GM06990 (cell line): Measurements from ENCODE around the gene NUDT5.

ENCODE experiments used
- DNase-seq: peaks from one replicate; pipeline ENCODE4 v3.0.0-alpha.2; 2011; ENCODE audit not compliant: insufficient read length; ENCODE audit errors: extremely low read depth
- H3K27me3 ChIP-seq: replicated peaks from 2 replicates; pipeline ENCODE4 v1.6.0; 2011; ENCODE audit warnings: low read length; ENCODE audit not compliant: control insufficient read depth, insufficient read depth
- H3K36me3 ChIP-seq: 2 replicates; pipeline ENCODE4 v1.5.1; 2011; ENCODE audit warnings: low read length; ENCODE audit not compliant: control insufficient read depth, insufficient read depth
- H3K4me3 ChIP-seq: replicated peaks from 2 replicates; pipeline ENCODE4 v1.5.1; 2011; ENCODE audit warnings: low read depth, mild to moderate bottlenecking, control low read depth, low read length
- TF ChIP-seq, protein P1 (sequence below): IDR thresholded peaks from 2 replicates; pipeline ENCODE4 v1.5.1; 2011; ENCODE audit warnings: low read length, control low read depth, mild to moderate bottlenecking, inconsistent platforms; ENCODE audit not compliant: insufficient read depth, poor library complexity, severe bottlenecking

Gene NUDT5

DNA sequence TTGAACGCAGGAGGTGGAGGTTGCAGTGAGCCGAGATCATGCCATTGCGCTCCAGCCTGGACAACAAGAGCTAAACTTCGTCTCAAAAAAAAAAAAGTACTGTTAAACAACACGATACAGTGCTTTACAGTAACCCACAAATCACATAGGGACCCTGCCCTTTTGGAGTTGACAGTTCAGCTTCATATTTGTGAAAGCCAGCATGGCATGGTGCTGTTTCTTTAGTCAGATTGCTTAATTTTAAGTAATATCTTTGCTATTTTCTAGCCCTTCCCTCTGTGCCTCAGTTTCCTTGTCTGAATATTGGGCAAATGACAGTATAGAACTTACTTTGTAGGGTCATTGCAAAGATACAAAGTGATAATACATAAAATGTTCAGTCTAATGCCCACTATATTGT lies 5.2 kb upstream of the NUDT5 start:
- Histone ChIP-seq H3K36me3 (peaks cover 9% of the 10 kb centered on the region), H3K27me3 (no peaks in the 10 kb centered on the region), H3K4me3 (no peak overlapping the region)
- TF ChIP-seq, protein P1, sequence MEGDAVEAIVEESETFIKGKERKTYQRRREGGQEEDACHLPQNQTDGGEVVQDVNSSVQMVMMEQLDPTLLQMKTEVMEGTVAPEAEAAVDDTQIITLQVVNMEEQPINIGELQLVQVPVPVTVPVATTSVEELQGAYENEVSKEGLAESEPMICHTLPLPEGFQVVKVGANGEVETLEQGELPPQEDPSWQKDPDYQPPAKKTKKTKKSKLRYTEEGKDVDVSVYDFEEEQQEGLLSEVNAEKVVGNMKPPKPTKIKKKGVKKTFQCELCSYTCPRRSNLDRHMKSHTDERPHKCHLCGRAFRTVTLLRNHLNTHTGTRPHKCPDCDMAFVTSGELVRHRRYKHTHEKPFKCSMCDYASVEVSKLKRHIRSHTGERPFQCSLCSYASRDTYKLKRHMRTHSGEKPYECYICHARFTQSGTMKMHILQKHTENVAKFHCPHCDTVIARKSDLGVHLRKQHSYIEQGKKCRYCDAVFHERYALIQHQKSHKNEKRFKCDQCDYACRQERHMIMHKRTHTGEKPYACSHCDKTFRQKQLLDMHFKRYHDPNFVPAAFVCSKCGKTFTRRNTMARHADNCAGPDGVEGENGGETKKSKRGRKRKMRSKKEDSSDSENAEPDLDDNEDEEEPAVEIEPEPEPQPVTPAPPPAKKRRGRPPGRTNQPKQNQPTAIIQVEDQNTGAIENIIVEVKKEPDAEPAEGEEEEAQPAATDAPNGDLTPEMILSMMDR = no peak
- DNase-seq = no peak

DNA sequence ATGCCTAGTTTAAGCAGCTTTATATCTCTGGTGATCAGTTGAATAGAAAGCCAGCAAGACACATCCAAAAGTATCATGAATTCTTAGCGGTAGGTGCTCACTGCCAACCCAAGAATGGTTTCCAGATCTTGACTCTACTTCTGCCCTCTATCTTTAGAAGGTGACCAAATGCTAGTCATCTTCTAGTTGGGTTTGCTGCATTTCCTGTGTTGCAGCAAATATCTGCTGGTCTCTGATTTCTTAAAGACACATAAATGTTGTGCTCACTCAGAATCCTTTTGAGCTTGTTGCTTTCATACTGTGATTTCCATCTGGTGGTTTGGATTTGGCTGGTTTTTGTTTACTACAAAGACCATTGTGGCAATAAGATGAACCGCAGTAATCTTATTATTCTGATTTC lies 2.5 kb upstream of the NUDT5 start:
- Histone ChIP-seq H3K36me3 (peaks cover 9% of the 10 kb centered on the region), H3K27me3 (no peaks in the 10 kb centered on the region), H3K4me3 (peak overlapping the region; percentile 99; the same call in 1 of the 2 replicates)
- TF ChIP-seq, protein P1 = no peak
- no peak for DNase-seq

DNA sequence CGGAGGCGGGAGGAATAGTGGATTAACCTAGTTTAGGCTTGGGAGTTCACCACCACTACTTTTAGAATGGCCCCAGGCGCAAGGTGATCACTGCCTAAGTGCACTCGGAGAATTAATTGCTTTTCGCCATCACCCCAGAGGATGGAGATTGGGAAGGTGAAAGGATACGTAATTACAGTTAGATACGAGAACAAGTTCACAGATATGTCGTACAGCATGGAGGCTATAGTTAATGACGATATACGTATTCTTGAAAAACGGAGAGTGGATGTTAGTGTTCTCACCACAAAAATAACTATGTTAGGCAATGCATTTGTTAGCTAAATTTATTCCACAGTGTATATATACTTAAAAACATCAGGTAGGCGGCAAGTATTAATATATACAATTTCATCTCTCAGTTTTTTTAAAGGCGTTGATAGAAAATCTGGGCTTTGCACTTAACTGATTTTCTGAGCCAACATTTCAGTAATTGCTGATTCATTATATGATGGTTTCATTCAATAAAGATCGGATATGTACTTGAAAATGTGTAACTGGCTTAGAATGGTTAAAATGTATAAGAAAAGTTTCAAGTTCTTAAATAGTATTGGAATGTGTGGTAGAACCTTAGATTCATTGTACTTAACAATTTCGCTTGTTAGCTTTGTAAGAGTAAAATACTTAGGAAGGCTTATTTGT lies 980 bp upstream of the NUDT5 start:
- TF ChIP-seq, protein P1 = no peak
- Histone ChIP-seq H3K36me3 (peaks cover 3% of the 10 kb centered on the region), H3K4me3 (peak overlapping the region; percentile 99), H3K27me3 (no peaks in the 10 kb centered on the region)
- DNase-seq = no peak

DNA sequence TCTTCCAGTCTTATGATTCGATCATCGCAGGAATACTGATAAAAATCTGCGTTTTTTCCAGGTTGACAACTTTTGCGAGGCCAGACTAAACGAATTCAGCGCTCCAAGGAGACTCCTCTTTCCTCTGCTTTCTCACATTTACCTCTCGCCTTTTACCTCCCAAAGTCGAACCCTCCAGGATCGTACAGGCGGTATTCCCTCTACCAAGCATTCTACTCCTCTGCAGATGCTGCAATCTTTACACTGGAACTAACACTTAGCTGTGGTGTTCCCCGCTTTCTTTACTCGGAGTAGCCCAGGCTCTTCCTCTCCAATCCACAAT lies 449 bp downstream of the NUDT5 start:
- Histone ChIP-seq H3K4me3 (peak overlapping the region; percentile 99), H3K27me3 (no peaks in the 10 kb centered on the region), H3K36me3 (no peaks in the 10 kb centered on the region; the same call in 1 of the 2 replicates)
- no peak for DNase-seq
- TF ChIP-seq, protein P1 = no peak

DNA sequence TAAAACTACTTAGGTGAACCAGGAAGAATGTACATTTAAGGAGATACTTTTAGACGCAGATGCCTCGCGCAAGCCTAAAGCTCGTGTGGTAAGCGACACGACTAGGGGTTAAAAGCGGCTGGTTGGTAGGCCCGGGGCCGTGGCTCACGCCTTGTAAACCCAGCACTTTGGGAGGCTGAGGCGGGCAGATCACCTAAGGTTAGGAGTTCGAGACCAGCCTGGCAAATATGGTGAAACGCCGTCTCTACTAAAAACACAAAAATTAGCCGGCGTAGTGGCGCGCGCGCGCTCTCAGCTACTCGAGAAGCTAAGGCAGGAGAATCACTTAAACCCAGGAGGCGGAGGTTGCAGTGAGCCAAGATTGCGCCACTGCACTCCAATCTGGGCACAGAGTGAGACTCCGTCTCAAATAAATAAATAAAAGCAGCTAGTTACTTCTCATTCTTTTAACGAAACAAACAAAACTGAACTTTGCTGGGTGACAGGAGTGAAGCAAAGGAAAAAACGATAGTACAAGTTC lies 879 bp downstream of the NUDT5 start:
- peak; percentile 32 for DNase-seq
- peak overlapping the region; percentile 99 for H3K4me3 ChIP-seq
- TF ChIP-seq, protein P1 = no peak

DNA sequence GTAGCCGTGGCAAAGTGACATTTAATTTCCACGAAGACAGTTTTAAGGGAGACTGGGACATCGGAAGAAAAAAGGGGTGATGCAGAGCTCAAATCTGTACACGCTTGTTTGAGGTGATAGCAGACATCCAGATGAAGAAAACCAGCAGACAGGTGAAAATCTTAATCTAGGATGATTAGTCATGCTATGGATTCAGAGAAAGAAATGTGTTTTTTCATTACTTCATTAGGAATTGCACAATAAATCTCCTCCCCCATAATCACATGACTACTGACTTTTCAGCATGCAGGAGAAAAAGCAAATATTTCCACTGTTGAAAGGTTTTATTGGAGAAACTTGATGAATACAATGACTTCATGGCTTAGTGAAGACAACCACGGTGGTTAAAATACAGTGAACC lies 2.5 kb downstream of the NUDT5 start:
- Histone ChIP-seq H3K4me3 (no peak overlapping the region), H3K27me3 (no peaks in the 10 kb centered on the region), H3K36me3 (no peaks in the 10 kb centered on the region)
- no peak for DNase-seq
- TF ChIP-seq, protein P1 = no peak

More for the DNA sequence above, 879 bp downstream of the NUDT5 start:
- Histone ChIP-seq H3K27me3 (no peaks in the 10 kb centered on the region), H3K36me3 (no peaks in the 10 kb centered on the region; the same call in 1 of the 2 replicates)
